ENCODE data around the gene WBP1. TPM values are rescaled to one million over a fixed set of nuclear protein-coding genes. Genes with fewer than 3 reads are reported as not detected.

Gene WBP1
- total RNA-seq, 1 donor from 2014 or later = 20.1 TPM

- DNase-seq = peak; percentile 21
Measured at GRCh38 chr2:74502720-74503505, 44.7 kb downstream of the WBP1 start.

GRCh38 chr2:74503506-74504475, 45.6 kb downstream of the WBP1 start:
- DNase-seq = no peak

GRCh38 chr2:74504591-74504990, 46.4 kb downstream of the WBP1 start:
- DNase-seq = no peak

GRCh38 chr2:74505448-74506246, 47.4 kb downstream of the WBP1 start:
- DNase-seq = no peak

- DNase-seq = peak; percentile 98
Measured at GRCh38 chr2:74507145-74507925, 49.1 kb downstream of the WBP1 start, which contains the start of gene PCGF1. Gene PCGF1 (minus strand): TSS chr2:74507695. CDS start chr2:74507668, 27 bp downstream.

GRCh38 chr2:74507926-74508520, 49.8 kb downstream of the WBP1 start:
- peak; percentile 80 for DNase-seq

- no peak for DNase-seq
Measured at GRCh38 chr2:74510272-74510671, 52.0 kb downstream of the WBP1 start.

Other genes starting within 250 kb of the WBP1 start
- 2.1 TPM for gene SLC4A5, start 115.0 kb upstream of the WBP1 start, total RNA-seq
- gene DCTN1, start 78.1 kb upstream of the WBP1 start, total RNA-seq = 59.2 TPM
- 0.30 TPM for gene C2orf81, start 36.8 kb upstream of the WBP1 start, total RNA-seq
- 5.7 TPM for gene WDR54, start 36.7 kb upstream of the WBP1 start, total RNA-seq
- gene RTKN, start 16.5 kb upstream of the WBP1 start, total RNA-seq = 25.7 TPM
- 6.8 TPM for gene INO80B, start 3.4 kb upstream of the WBP1 start, total RNA-seq
- 28.7 TPM for gene MOGS, start 6.9 kb downstream of the WBP1 start, total RNA-seq
- 17.8 TPM for gene MRPL53, start 14.2 kb downstream of the WBP1 start, total RNA-seq
- gene CCDC142, start 24.6 kb downstream of the WBP1 start, total RNA-seq = 17.5 TPM
- gene TTC31, start 24.6 kb downstream of the WBP1 start, total RNA-seq = 10.5 TPM
- gene LBX2, start 41.2 kb downstream of the WBP1 start, total RNA-seq = 0.20 TPM
- 8.1 TPM for gene PCGF1, start 49.3 kb downstream of the WBP1 start, total RNA-seq
- not detected for gene TLX2, start 56.0 kb downstream of the WBP1 start, total RNA-seq
- 0.59 TPM for gene DQX1, start 67.8 kb downstream of the WBP1 start, total RNA-seq
- gene AUP1, start 71.3 kb downstream of the WBP1 start, total RNA-seq = 55.4 TPM
- gene HTRA2, start 71.5 kb downstream of the WBP1 start, total RNA-seq = 18.1 TPM
- gene LOXL3, start 95.5 kb downstream of the WBP1 start, total RNA-seq = 3.7 TPM
- 6.2 TPM for gene DOK1, start 96.3 kb downstream of the WBP1 start, total RNA-seq
- gene M1AP, start 189.9 kb downstream of the WBP1 start, total RNA-seq = 0.99 TPM
- gene SEMA4F, start 195.8 kb downstream of the WBP1 start, total RNA-seq = 3.2 TPM

All from skin of body (tissue), 2 donors.